Mesenchymal stem cell (in vitro differentiated cells and primary cell): ENCODE data around the gene FAM13C.

Experiments
- DNase-seq: peaks from one replicate; pipeline ENCODE4 v3.0.0-alpha.2; 2013
- H2AFZ ChIP-seq: one replicate; pipeline ENCODE4 v1.6.1; 2013; ENCODE audit warnings: low read depth, mild to moderate bottlenecking, control low read depth, inconsistent platforms, low read length, moderate library complexity
- H2AK5ac ChIP-seq: 2 replicates; pipeline ENCODE4 v1.6.1; 2013; ENCODE audit warnings: low read length, moderate library complexity, mild to moderate bottlenecking, inconsistent platforms; ENCODE audit not compliant: severe bottlenecking
- H2BK120ac ChIP-seq: one replicate; pipeline ENCODE4 v1.6.1; 2013; ENCODE audit warnings: low read depth, mild to moderate bottlenecking, inconsistent platforms, low read length, moderate library complexity
- H2BK12ac ChIP-seq, 2 experiments: one replicate each; pipeline ENCODE4 v1.6.1; 2013; ENCODE audit warnings: inconsistent platforms in 2 of 2, low read length in 2 of 2, mild to moderate bottlenecking in 2 of 2, moderate library complexity in 2 of 2, control low read depth in 1 of 2
- H2BK15ac ChIP-seq: one replicate; pipeline ENCODE4 v1.6.1; 2013; ENCODE audit warnings: mild to moderate bottlenecking, low read depth, inconsistent platforms; ENCODE audit not compliant: poor library complexity, severe bottlenecking
- H2BK5ac ChIP-seq: 2 replicates; pipeline ENCODE4 v1.6.1; 2013; ENCODE audit warnings: low read depth, mild to moderate bottlenecking, low read length, control low read depth, inconsistent platforms; ENCODE audit not compliant: poor library complexity, severe bottlenecking
- H3K14ac ChIP-seq, 2 experiments: one replicate each; pipeline ENCODE4 v1.6.1; 2013; ENCODE audit warnings: inconsistent platforms in 2 of 2, low read length in 2 of 2, control low read depth in 1 of 2, mild to moderate bottlenecking in 1 of 2, moderate library complexity in 1 of 2
- H3K18ac ChIP-seq, 2 experiments: one replicate each; pipeline ENCODE4 v1.6.1; 2013; ENCODE audit warnings: inconsistent platforms in 2 of 2, low read length in 2 of 2, control low read depth in 1 of 2, low read depth in 1 of 2, mild to moderate bottlenecking in 1 of 2
- H3K23ac ChIP-seq, 2 experiments: one replicate each; pipeline ENCODE4 v1.6.1; 2013; ENCODE audit warnings: inconsistent platforms in 2 of 2, low read length in 2 of 2, mild to moderate bottlenecking in 2 of 2, moderate library complexity in 2 of 2, control low read depth in 1 of 2
- H3K27ac ChIP-seq: 2 replicates; pipeline ENCODE4 v1.5.1; 2013; ENCODE audit warnings: mild to moderate bottlenecking, moderate library complexity, low read length, control low read depth, inconsistent platforms; ENCODE audit not compliant: poor library complexity, severe bottlenecking
- H3K27me3 ChIP-seq, 2 experiments: 2 replicates each; pipeline versions ENCODE4 v1.6.1 to v1.7.0; 2013; ENCODE audit warnings: low read length in 2 of 2, mild to moderate bottlenecking in 2 of 2, moderate library complexity in 2 of 2, control low read depth in 1 of 2, inconsistent platforms in 1 of 2; ENCODE audit not compliant: control insufficient read depth in 1 of 2, insufficient read depth in 1 of 2
- H3K36me3 ChIP-seq, 2 experiments: 2 replicates each; pipeline versions ENCODE4 v1.6.1 to v1.7.0; 2013; ENCODE audit warnings: low read length in 2 of 2, control low read depth in 1 of 2, inconsistent platforms in 1 of 2, low read depth in 1 of 2, mild to moderate bottlenecking in 1 of 2; ENCODE audit not compliant: insufficient read depth in 2 of 2, control insufficient read depth in 1 of 2
- H3K4ac ChIP-seq, 2 experiments: one replicate each; pipeline ENCODE4 v1.6.1; 2013; ENCODE audit warnings: inconsistent platforms in 2 of 2, low read length in 2 of 2, mild to moderate bottlenecking in 2 of 2, moderate library complexity in 2 of 2, control low read depth in 1 of 2, low read depth in 1 of 2
- H3K4me1 ChIP-seq: 2 replicates; pipeline ENCODE4 v1.6.1; 2013; ENCODE audit warnings: low read depth, low read length, control low read depth; ENCODE audit not compliant: control insufficient read depth, insufficient read depth
- H3K4me2 ChIP-seq: 2 replicates; pipeline ENCODE4 v1.6.1; 2013; ENCODE audit warnings: low read length, mild to moderate bottlenecking, inconsistent platforms; ENCODE audit not compliant: poor library complexity, severe bottlenecking
- H3K4me3 ChIP-seq, 2 experiments: 2 replicates each; pipeline versions ENCODE4 v1.5.1 to v1.7.0; 2013; ENCODE audit warnings: low read length in 2 of 2, mild to moderate bottlenecking in 2 of 2, control low read depth in 1 of 2, low read depth in 1 of 2; ENCODE audit not compliant: insufficient read depth in 1 of 2
- H3K79me1 ChIP-seq: replicated peaks from 2 replicates; pipeline ENCODE4 v1.6.1; 2013; ENCODE audit warnings: mild to moderate bottlenecking, control low read depth, low read length, inconsistent platforms; ENCODE audit not compliant: poor library complexity, severe bottlenecking
- H3K9ac ChIP-seq: 2 replicates; pipeline ENCODE4 v1.7.0; 2013; ENCODE audit warnings: mild to moderate bottlenecking, low read length, moderate library complexity
- H3K9me3 ChIP-seq: 2 replicates; pipeline ENCODE4 v1.7.0; 2013; ENCODE audit warnings: mild to moderate bottlenecking, low read length; ENCODE audit not compliant: control insufficient read depth
- H4K8ac ChIP-seq: one replicate; pipeline ENCODE4 v1.6.1; 2013; ENCODE audit warnings: inconsistent platforms, mild to moderate bottlenecking, low read length, moderate library complexity
- H4K91ac ChIP-seq: one replicate; pipeline ENCODE4 v1.6.1; 2013; ENCODE audit warnings: mild to moderate bottlenecking, low read length, inconsistent platforms
- WGBS: methylation state at CpG from one replicate; pipeline ENCODE4 v1.1.7; 2013; ENCODE audit warnings: mixed read lengths; 5-methylcytosine and 5-hydroxymethylcytosine counted together

FAM13C gene

DNA sequence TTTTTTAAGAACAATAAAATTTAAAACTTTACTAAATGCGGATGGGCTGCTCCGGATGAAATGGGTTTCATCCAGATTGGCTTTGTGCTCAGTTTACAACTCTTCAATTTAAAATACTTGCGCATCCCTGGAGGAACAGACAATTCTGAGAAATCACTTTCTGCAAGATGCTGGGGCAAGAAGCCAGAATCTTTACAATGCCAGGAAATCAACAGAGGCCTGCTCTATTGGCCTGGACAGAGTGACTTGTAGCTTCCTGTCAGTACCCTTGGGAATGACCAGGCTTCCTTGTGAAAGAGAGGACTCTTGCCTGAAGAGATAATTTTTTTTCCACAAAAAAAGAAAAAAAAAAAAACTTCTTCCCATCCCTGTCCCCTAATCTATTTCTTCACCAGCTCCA, 3.9 kb upstream of the FAM13C start:
- no peak overlapping the region for H2AFZ ChIP-seq
- no peak overlapping the region for H3K9ac ChIP-seq
- H2BK12ac ChIP-seq, result no peak overlapping the region
- H3K4me3 ChIP-seq, result no peak overlapping the region
- no peak overlapping the region for H3K4me2 ChIP-seq
- H4K8ac ChIP-seq, result no peak overlapping the region
- no peaks in the 10 kb centered on the region for H3K79me1 ChIP-seq
- no peaks in the 10 kb centered on the region for H3K36me3 ChIP-seq
- no peak overlapping the region for H3K4ac ChIP-seq
- no peak overlapping the region for H3K27ac ChIP-seq
- no peak overlapping the region for H3K14ac ChIP-seq
- peaks cover 7% of the 10 kb centered on the region for H3K4me1 ChIP-seq
- DNase-seq, result no peak
- no peak overlapping the region for H2AK5ac ChIP-seq
- no peak overlapping the region for H2BK120ac ChIP-seq
- no peak overlapping the region for H3K23ac ChIP-seq
- no peak overlapping the region for H2BK5ac ChIP-seq
- no peak overlapping the region for H4K91ac ChIP-seq
- H3K18ac ChIP-seq, result no peak overlapping the region
- WGBS, result 81% methylated on average over 3 of the region's 3 CpGs
- no peaks in the 10 kb centered on the region for H3K27me3 ChIP-seq
- no peaks in the 10 kb centered on the region for H3K9me3 ChIP-seq
- H2BK15ac ChIP-seq, result no peak overlapping the region

DNA sequence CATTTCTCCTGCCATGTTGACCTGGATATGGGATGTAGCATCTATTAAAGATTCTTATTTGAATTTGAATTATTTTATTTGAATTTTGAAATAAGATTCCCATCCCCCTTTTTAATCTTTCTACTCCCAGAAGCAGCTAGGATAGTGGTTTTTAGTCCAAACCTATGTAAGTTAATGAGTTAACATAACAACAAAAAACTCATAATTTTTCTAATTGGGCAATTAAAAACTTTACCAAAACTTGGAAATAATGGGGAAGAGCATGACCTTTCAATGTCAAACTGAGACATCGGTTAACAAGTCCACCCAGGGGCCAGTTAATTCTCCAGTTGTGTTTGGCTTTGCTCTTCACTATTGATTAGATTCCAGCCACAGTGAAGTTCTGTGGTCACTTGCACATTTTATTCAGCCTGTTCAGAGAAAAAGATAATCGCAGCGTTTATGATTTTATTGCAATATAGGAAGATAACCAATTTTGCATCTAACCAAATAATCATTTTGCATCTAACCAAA, 1.2 kb upstream of the FAM13C start:
- 95% methylated on average over 3 of the region's 3 CpGs for WGBS
- Histone ChIP-seq H3K36me3 (no peaks in the 10 kb centered on the region), H3K4me1 (peaks cover 8% of the 10 kb centered on the region), H2BK120ac (no peak overlapping the region), H3K18ac (no peak overlapping the region), H3K4ac (no peak overlapping the region), H2BK5ac (no peak overlapping the region), H3K4me3 (peak overlapping the region in 1 of 2 experiments; percentile 86), H4K8ac (no peak overlapping the region), H2BK15ac (no peak overlapping the region), H3K14ac (no peak overlapping the region), H3K79me1 (no peaks in the 10 kb centered on the region), H4K91ac (no peak overlapping the region), H3K9ac (peak overlapping the region; percentile 88), H2AK5ac (no peak overlapping the region), H3K4me2 (no peak overlapping the region), H2BK12ac (no peak overlapping the region), H3K27me3 (no peaks in the 10 kb centered on the region), H3K23ac (no peak overlapping the region), H3K9me3 (no peaks in the 10 kb centered on the region), H2AFZ (no peak overlapping the region), H3K27ac (no peak overlapping the region)
- no peak for DNase-seq

DNA sequence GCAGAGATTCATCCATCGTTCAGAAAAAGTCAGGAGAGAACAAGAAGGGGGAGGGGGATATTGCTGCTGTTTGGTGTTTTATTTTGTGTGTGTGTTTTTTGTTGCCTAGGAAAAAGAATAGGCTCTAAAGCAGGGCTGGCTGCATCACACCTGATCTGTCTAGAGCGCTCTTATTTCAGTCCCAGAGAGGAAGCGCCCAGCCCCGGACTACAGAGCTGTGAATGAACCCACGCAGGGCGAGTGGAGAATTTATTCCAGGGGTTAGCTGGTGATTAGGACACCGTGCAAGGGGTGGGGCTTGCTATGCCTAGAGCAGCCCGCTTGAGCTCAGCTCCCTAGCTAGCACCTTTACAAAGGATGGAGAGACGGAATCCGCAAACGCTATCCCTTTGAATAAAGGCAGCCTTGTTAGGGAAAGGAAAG, 621 bp upstream of the FAM13C start:
- Histone ChIP-seq H2BK15ac (no peak overlapping the region), H2AK5ac (no peak overlapping the region), H3K36me3 (no peaks in the 10 kb centered on the region), H4K8ac (no peak overlapping the region), H2BK120ac (no peak overlapping the region), H3K27me3 (no peaks in the 10 kb centered on the region), H3K27ac (no peak overlapping the region), H3K14ac (no peak overlapping the region), H2BK5ac (no peak overlapping the region), H3K9ac (peak overlapping the region; percentile 88), H3K4me1 (peaks cover 8% of the 10 kb centered on the region), H3K9me3 (no peaks in the 10 kb centered on the region), H3K4me2 (peak overlapping the region; percentile 100), H3K18ac (no peak overlapping the region), H2AFZ (no peak overlapping the region), H3K23ac (no peak overlapping the region), H4K91ac (no peak overlapping the region), H3K79me1 (no peaks in the 10 kb centered on the region), H3K4me3 (peak overlapping the region in 1 of 2 experiments; percentile 86), H3K4ac (no peak overlapping the region), H2BK12ac (no peak overlapping the region)
- peak; percentile 63 for DNase-seq
- 3% methylated on average over 11 of the region's 11 CpGs for WGBS

DNA sequence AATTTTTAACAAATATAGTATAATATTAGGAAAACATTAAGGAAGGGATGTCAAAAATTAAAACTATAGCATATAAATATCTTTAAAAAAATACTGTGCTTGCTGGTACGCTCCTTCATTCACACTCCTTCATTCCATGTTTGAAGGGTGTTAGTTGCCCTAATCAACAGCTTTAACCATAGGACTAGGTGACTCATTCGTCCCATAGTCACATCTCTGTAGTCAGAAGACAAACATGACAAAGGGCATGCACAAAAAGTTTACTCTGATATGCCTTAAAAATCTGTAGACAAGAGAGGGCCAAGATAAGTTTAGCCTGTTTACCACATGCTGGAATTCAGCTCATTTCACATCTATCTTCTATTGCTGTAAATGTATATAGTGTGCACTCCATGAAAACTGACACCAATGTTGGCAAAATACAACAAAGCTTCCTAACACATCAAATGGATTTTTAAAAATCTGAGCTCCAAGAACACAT, 646 bp downstream of the FAM13C start:
- Histone ChIP-seq H3K14ac (no peak overlapping the region), H3K79me1 (no peaks in the 10 kb centered on the region), H3K27me3 (peaks cover 0 to 2% of the 10 kb centered on the region in 2 experiments), H3K9me3 (no peaks in the 10 kb centered on the region), H3K23ac (no peak overlapping the region), H2BK15ac (no peak overlapping the region), H3K18ac (peak overlapping the region in 1 of 2 experiments; percentile 81), H3K4ac (peak overlapping the region in 1 of 2 experiments; percentile 55), H2BK12ac (peak overlapping the region in 1 of 2 experiments; percentile 63), H4K91ac (no peak overlapping the region), H3K9ac (peak overlapping the region; percentile 88), H2AK5ac (no peak overlapping the region), H3K4me3 (peak overlapping the region in 1 of 2 experiments; percentile 86), H4K8ac (no peak overlapping the region), H2BK120ac (no peak overlapping the region), H3K27ac (no peak overlapping the region), H3K4me2 (peak overlapping the region; percentile 100), H3K4me1 (peaks cover 8% of the 10 kb centered on the region), H3K36me3 (no peaks in the 10 kb centered on the region), H2AFZ (no peak overlapping the region), H2BK5ac (no peak overlapping the region)
- DNase-seq, result peak; percentile 27
- 69% methylated on average over 1 of the region's 2 CpGs for WGBS
